ENCODE data around the gene SMC6.

Gene SMC6

DNA sequence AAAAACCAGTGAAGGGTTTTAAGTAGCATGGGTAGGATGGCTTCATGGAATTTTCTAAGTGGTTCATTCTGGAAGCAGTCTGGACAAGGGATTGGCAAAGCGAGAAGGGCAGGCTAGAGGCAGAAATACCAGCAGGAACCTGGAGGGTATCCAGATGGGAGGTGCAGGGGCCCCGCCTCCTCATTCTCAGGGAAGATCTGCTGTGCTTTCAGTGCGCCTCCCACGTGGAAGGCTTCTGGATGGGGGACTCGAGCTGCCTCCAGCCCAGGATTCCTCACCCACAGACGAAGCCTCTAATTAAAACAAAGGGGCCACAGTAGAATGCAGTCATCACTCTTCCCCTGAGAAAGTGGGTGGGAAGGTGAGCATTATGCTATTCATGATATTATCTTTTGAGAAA is 133.3 kb downstream of the SMC6 start:
- Histone ChIP-seq H3K9ac (ENCODE audit: low read depth, low read length) (no peak overlapping the region), H3K4me1 (ENCODE audit: insufficient read depth, low read length) (peaks cover 6% of the 10 kb centered on the region; the same call in 1 of the 2 replicates), H3K9me3 (ENCODE audit: insufficient read depth, low read depth, low read length) (no peaks in the 10 kb centered on the region), H3K36me3 (ENCODE audit: insufficient read depth, low read depth, low read length) (0 out of 2 replicates have a peak, but pooled peaks cover 3% of the 10 kb centered on the region), H3K27ac (ENCODE audit: low read length) (no peak overlapping the region), H3K4me3 (ENCODE audit: low read length) (no peak overlapping the region), H3K27me3 (ENCODE audit: insufficient read depth, low read length) (no peaks in the 10 kb centered on the region)

DNA sequence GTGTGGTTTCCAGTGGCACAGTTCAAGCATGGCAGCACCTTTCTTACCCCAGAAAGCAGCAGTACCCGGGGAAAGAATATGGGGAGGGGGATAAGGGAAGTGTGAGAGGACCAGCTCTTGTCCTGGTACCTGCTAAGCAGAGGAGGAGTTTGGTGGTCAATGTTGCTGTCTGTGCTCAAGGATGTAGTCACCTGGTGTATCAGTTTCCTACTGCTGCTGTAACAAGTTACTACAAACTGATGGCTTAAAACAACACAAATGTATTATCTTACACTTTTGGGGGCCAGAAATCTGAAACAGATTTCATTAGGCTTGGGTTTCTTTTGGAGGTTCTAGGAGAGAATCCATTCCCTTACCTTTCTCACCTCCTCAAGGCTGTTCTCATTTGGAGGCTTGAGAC is 135.7 kb downstream of the SMC6 start:
- Histone ChIP-seq H3K36me3 (ENCODE audit: insufficient read depth, low read depth, low read length) (0 out of 2 replicates have a peak, but pooled peaks cover 3% of the 10 kb centered on the region), H3K9me3 (ENCODE audit: insufficient read depth, low read depth, low read length) (no peaks in the 10 kb centered on the region), H3K4me3 (ENCODE audit: low read length) (no peak overlapping the region)

DNA sequence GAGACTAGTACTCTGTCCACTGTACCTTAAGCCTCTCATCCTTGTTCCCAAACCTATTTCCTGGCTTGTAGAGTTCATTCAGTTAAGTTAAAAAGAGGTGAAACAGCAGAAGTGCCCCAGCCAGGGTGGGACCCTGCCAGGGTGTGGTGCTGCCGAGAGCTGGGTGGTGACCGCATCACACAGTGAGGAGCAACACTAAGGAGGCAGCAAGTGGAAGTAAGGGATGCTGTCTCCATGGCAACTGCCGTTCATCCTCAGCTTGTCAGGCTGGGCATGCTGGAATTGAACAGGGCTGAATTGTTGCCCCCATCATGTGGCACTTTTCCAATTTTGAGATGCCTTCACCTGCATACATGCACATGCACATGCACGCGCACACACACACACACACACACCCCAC is 136.1 kb downstream of the SMC6 start:
- no peaks in the 10 kb centered on the region for H3K9me3 ChIP-seq (ENCODE audit: insufficient read depth, low read depth, low read length)
- no peak overlapping the region for H3K4me3 ChIP-seq (ENCODE audit: low read length)
- 0 out of 2 replicates have a peak, but pooled peaks cover under 1% of the 10 kb centered on the region for H3K36me3 ChIP-seq (ENCODE audit: insufficient read depth, low read depth, low read length)
- H3K9ac ChIP-seq (ENCODE audit: low read depth, low read length): no peak overlapping the region
- H3K27me3 ChIP-seq (ENCODE audit: insufficient read depth, low read length): no peaks in the 10 kb centered on the region
- H3K4me1 ChIP-seq (ENCODE audit: insufficient read depth, low read length): peaks cover 6% of the 10 kb centered on the region; the same call in 1 of the 2 replicates
- H3K27ac ChIP-seq (ENCODE audit: low read length): no peak overlapping the region

More for the DNA sequence above, 135.7 kb downstream of the SMC6 start:
- no peak overlapping the region for H3K27ac ChIP-seq (ENCODE audit: low read length)
- H3K27me3 ChIP-seq (ENCODE audit: insufficient read depth, low read length): no peaks in the 10 kb centered on the region
- H3K9ac ChIP-seq (ENCODE audit: low read depth, low read length): no peak overlapping the region
- H3K4me1 ChIP-seq (ENCODE audit: insufficient read depth, low read length): peaks cover 6% of the 10 kb centered on the region; the same call in 1 of the 2 replicates

DNA sequence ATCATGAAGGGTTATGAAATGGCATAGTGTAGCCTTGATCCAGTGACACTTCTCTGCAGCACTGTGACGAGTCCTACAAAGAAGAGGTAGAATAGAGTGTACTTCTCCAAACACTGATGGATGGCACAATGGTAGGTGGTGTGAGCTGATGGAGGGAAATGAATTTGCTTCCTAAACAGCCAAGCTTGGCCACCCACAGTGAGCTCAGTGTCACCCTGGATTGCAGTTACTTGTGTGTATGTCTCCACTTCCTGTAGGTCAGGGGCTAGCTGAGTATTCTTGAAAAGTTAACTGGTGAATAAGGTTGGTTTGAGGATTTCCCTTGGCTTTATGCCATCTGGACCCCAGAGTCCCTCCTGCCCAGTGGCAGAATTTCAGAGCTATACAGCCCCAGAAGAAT is 137.2 kb downstream of the SMC6 start:
- no peaks in the 10 kb centered on the region for H3K27me3 ChIP-seq (ENCODE audit: insufficient read depth, low read length)
- no peak overlapping the region for H3K9ac ChIP-seq (ENCODE audit: low read depth, low read length)
- H3K4me1 ChIP-seq (ENCODE audit: insufficient read depth, low read length): peaks cover 6% of the 10 kb centered on the region; the same call in 1 of the 2 replicates
- no peaks in the 10 kb centered on the region for H3K36me3 ChIP-seq (ENCODE audit: insufficient read depth, low read depth, low read length)
- H3K27ac ChIP-seq (ENCODE audit: low read length): no peak overlapping the region
- H3K9me3 ChIP-seq (ENCODE audit: insufficient read depth, low read depth, low read length): no peaks in the 10 kb centered on the region
- H3K4me3 ChIP-seq (ENCODE audit: low read length): no peak overlapping the region

DNA sequence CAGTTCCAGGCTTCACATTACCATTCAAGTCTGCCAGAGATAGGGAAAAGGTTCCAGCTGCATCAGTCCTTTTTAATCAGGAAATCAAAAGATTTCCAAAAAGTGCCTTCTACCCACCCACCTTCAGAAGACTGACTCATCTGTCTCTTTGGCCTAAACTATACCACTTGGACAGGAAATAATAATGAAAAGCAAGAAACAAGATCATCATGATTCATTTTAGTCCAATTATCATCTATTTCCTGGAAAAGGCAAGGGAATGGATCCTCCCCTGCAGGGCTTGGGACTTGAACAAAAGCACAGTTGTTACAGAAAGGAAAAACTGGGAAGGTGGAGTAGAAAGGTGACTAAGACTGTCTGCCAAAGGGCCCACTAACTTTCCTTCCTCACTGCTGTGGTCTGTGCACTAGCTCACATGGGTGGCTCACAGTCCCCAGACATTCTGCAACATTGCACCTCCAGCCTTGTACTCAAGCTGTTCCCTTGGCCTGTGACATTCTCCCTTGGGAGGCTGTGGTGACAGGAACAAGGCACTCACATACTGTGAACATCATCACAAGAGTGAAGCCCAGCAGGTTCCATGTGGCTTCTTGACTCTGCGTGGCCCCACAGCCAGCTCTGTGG is 137.8 kb downstream of the SMC6 start:
- no peak overlapping the region for H3K27ac ChIP-seq (ENCODE audit: low read length)
- H3K9me3 ChIP-seq (ENCODE audit: insufficient read depth, low read depth, low read length): no peaks in the 10 kb centered on the region
- H3K9ac ChIP-seq (ENCODE audit: low read depth, low read length): no peak overlapping the region

DNA sequence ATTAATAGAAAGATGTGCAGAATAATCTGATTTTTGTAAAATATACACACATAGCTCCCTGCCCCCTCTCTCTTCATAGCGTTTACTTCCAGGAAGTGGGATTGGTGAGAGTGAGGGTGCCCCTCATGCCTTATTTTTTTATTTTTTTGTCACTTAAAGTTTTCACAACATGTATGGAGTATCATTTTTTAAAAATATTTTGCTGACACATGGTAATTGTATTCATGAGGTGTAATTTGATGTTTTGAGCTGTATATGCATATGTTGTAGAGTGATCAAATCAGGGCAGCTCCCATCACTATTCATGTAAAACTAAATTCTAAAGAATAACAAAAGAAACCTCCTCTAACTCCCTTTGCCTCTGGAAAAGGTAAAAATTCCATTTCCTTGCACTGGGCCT is 138.5 kb downstream of the SMC6 start:
- Histone ChIP-seq H3K4me1 (ENCODE audit: insufficient read depth, low read length) (0 out of 2 replicates have a peak, but pooled peaks cover 2% of the 10 kb centered on the region), H3K27ac (ENCODE audit: low read length) (no peak overlapping the region), H3K4me3 (ENCODE audit: low read length) (no peak overlapping the region), H3K36me3 (ENCODE audit: insufficient read depth, low read depth, low read length) (no peaks in the 10 kb centered on the region; the same call in 1 of the 2 replicates), H3K9me3 (ENCODE audit: insufficient read depth, low read depth, low read length) (no peaks in the 10 kb centered on the region), H3K9ac (ENCODE audit: low read depth, low read length) (no peak overlapping the region), H3K27me3 (ENCODE audit: insufficient read depth, low read length) (no peaks in the 10 kb centered on the region)

More for the DNA sequence above, 137.8 kb downstream of the SMC6 start:
- no peak overlapping the region for H3K4me3 ChIP-seq (ENCODE audit: low read length)
- no peaks in the 10 kb centered on the region for H3K27me3 ChIP-seq (ENCODE audit: insufficient read depth, low read length)
- H3K4me1 ChIP-seq (ENCODE audit: insufficient read depth, low read length): peaks cover 6% of the 10 kb centered on the region; the same call in 1 of the 2 replicates
- H3K36me3 ChIP-seq (ENCODE audit: insufficient read depth, low read depth, low read length): no peaks in the 10 kb centered on the region; the same call in 1 of the 2 replicates

DNA sequence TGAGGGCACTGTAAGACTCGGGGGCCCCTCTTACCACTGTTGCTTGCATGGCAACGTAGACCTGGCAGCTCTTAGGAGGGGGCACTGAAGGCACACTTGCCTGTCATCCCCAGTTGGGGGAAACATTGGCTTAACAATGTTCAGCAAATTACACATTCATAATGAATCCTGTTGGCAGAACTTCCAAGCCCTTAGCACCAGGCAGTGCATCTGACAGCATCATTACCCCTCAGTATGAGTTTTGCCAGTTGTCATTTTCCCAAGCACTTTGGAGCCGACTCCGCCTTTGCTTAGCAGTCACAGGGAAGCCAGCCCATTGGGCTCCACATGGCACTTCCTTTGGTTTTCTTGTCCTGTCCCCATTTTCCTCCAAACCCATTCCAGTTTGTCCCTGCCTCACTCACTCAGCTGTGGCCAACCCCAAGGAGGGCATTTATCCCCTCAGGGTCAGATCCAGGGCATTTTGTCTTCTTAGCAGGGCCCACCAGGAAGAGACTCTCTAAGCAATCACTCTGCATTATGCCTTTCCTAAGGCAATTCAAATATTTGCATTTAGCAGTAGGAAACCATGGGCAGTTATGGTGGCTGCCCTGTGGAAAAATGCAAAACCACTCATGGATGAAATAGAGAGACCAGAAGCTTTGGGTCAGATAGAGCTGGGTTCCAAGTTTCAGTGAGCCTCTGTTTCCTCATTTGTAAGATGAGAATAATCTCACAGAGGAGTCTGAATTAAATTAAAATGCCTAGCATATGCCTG is 139.3 kb downstream of the SMC6 start:
- no peak overlapping the region for H3K27ac ChIP-seq (ENCODE audit: low read length)
- H3K36me3 ChIP-seq (ENCODE audit: insufficient read depth, low read depth, low read length): no peaks in the 10 kb centered on the region; the same call in 1 of the 2 replicates
- H3K4me3 ChIP-seq (ENCODE audit: low read length): no peak overlapping the region
- H3K27me3 ChIP-seq (ENCODE audit: insufficient read depth, low read length): no peaks in the 10 kb centered on the region
- H3K9me3 ChIP-seq (ENCODE audit: insufficient read depth, low read depth, low read length): no peaks in the 10 kb centered on the region
- no peak overlapping the region for H3K9ac ChIP-seq (ENCODE audit: low read depth, low read length)
- H3K4me1 ChIP-seq (ENCODE audit: insufficient read depth, low read length): no peaks in the 10 kb centered on the region
